ENCODE data around the gene GNAL.

The GNAL gene

DNA sequence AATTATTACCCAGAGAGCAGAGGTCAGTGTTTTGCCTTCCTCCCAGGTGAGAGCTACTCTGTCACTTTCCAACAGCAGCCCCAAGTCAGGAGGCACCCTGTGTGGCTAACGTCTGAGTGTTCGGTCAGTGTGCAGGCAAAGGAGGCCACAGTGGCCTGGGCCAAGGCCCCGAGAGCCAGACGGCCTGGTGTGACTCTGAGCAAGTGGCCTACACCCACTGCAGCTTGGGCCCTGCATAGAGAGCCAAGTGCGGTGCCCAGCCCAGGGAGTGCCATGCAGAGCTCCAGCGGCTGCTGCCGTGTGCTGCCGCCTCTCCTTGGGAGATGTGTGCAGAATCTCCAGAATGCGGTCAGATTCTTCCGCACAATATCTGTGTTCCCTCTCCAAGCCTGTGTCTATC lies 70.4 kb downstream of the GNAL start:
- no peak for DNase-seq (ENCODE audit: low read depth in 2 of 2, low spot score in 1 of 2)

- no peak for DNase-seq (ENCODE audit: low read depth in 2 of 2, low spot score in 1 of 2)
Measured at GRCh38 chr18:11760498-11761167, 71.6 kb downstream of the GNAL start.

GRCh38 chr18:11761553-11761952 lies 72.5 kb downstream of the GNAL start:
- no peak for DNase-seq (ENCODE audit: low read depth in 2 of 2, low spot score in 1 of 2)

DNA sequence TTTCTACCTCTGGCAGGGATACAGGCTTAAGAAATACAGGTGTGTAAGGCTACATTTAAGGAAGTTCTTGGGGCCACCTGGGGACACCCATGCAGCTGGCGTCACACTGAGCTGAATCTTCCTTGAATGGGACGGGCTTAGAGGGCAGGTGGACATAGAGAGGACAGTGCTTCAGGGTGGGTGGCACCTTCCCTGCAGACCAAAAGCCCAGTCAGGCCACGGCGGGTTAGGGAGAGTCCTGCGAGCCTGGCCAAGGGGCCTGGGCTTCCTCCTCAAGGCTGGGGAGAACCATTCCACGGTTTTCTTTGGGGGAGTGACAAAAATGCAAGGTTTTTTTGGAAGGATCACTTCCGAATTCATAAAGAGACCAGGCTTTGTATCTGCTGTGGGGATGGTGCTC lies 73.4 kb downstream of the GNAL start:
- DNase-seq (ENCODE audit: low read depth in 2 of 2, low spot score in 1 of 2) = no peak

DNA sequence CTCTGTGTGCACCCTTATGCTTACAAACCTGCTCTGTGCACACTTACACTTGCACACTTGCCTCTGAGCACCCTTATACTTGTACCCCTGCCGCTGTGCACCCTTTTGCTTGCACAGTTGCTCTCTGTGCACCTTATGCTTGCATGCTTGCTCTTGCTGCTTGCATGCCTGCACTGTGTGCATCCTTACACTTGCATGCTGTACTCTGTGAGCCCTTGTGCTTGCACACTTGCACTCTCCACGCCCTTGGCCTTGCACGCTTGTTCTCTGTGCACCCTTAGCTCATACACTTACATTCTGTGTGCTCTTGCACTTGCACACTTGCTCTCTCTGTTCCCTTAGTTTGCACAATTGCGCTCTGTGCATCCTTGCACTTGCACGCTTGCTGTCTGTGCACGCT lies 78.3 kb downstream of the GNAL start:
- no peak for DNase-seq (ENCODE audit: low read depth in 2 of 2, low spot score in 1 of 2)

DNA sequence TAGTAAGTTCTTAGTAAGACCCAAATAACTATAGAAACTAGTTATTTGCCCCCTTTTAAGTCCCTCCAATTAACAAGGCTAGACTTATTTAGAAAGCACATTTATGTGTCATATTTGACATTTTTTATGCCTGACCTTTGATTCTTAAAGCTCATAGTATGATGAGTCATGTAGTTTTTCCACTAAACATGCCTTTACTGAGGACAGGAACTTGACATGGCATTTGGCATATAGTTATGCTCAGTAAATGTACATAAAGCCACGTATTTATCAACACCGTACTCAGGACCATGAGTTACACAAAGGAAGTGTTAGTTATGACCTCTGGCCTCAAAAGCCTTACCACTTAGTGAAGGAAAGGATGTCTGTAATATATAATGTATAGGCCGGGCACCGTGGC lies 78.9 kb downstream of the GNAL start:
- DNase-seq (ENCODE audit: low read depth in 2 of 2, low spot score in 1 of 2) = no peak

DNA sequence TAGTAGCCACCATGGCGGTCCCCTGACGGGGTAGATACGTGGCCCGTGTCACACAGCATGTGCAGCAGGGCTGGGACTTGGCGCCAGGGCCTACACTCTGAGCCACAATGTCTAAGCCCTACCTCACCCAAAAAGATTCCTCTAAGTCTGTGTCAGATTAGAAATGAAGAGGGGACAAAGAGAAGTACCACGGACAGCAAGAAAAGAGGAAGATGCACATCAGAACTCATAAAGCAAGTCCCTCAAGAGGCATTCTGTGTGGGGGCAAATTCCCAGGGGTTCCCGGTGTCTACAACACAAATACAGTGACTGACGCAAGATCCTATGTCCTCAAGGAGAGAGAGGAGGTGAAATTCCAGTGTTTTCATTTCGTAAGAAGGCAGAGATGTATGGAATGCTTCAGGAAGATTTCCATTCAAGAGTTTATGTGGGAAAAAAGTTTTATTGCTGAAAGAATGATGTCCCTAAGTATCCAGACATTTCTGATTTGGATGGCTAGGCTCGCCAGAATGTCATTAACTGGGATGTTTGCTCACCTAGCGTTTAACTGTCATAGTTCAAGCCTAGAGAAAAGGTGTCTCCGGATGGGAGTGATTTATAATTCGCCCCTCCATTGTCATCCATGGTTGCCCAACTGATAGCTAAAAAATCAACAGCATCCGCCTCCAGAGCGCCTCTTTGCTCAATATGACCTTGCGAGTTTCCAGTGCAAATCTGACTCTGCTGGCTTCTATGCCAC lies 86.5 kb downstream of the GNAL start:
- no peak for DNase-seq (ENCODE audit: low read depth in 2 of 2, low spot score in 1 of 2)

DNA sequence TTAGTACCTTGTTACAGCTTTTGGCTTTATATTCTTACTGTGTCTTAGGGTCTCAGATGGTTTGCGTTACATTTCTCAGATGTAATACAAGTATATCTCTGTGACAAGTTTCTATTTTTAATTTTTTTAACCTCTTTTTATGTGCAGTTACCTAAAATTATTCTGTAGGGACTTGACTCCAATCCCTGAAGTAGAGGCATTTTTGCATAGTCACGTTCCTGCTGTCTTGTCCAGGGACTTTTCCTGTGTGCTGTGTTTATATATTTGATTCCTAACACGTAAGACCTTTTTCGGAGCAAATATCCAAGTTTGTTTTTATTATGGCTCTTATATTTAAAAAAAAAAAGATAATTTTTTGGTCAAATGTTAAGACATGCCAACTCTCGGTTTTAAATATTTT lies 91.0 kb downstream of the GNAL start:
- no peak for DNase-seq (ENCODE audit: low read depth in 2 of 2, low spot score in 1 of 2)

- no peak for DNase-seq (ENCODE audit: low read depth in 2 of 2, low spot score in 1 of 2)
Measured at GRCh38 chr18:11783716-11784331, 94.8 kb downstream of the GNAL start.

- DNase-seq (ENCODE audit: low read depth in 2 of 2, low spot score in 1 of 2) = no peak
Measured at GRCh38 chr18:11784674-11785304, 95.7 kb downstream of the GNAL start.

GRCh38 chr18:11785444-11786055 lies 96.5 kb downstream of the GNAL start:
- no peak for DNase-seq (ENCODE audit: low read depth in 2 of 2, low spot score in 1 of 2)

GRCh38 chr18:11789716-11790510 lies 100.8 kb downstream of the GNAL start:
- DNase-seq (ENCODE audit: low read depth in 2 of 2, low spot score in 1 of 2) = no peak

- DNase-seq (ENCODE audit: low read depth in 2 of 2, low spot score in 1 of 2) = no peak
Measured at GRCh38 chr18:11791131-11791530, 102.1 kb downstream of the GNAL start.

- no peak for DNase-seq (ENCODE audit: low read depth in 2 of 2, low spot score in 1 of 2)
Measured at GRCh38 chr18:11792632-11793031, 103.6 kb downstream of the GNAL start.

GRCh38 chr18:11794195-11794594 lies 105.1 kb downstream of the GNAL start:
- no peak for DNase-seq (ENCODE audit: low read depth in 2 of 2, low spot score in 1 of 2)

DNA sequence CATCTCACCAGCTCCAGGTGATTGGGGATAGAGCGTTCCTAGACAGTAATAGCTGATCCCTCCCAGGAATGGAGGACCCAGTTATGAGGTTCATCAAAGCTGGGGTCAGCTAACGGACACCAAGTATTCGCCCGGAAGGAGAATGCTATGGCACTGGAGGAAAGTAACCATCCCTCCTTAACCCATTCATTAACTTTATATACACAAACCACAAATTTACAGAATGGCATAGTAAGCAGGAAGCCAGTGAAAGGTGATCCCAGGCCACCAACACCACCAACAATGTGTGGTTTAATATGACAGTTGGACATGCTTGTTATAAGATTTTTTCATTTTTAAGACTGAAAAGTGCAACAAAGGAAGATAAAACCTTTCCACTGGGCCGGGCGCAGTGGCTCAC lies 106.9 kb downstream of the GNAL start:
- DNase-seq (ENCODE audit: low read depth in 2 of 2, low spot score in 1 of 2) = no peak

DNA sequence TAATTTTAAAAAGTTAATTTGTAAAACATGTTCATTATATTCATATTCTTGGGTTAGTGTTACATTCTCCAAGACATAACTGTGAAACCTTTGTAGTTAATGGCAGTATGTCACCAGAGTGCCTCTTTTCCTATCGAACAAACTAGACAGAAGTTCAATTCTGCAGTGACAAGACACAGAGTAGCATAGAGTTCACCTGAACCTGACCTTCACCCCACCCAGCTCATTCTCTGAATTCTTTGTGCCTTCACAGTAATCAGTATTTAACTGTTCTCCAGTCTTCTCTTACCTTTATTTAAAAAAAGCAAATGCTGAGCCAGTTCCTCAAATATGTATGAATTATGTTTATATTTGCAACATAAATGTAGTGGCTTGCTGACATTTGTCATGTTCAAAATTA lies 109.2 kb downstream of the GNAL start:
- no peak for DNase-seq (ENCODE audit: low read depth in 2 of 2, low spot score in 1 of 2)

DNA sequence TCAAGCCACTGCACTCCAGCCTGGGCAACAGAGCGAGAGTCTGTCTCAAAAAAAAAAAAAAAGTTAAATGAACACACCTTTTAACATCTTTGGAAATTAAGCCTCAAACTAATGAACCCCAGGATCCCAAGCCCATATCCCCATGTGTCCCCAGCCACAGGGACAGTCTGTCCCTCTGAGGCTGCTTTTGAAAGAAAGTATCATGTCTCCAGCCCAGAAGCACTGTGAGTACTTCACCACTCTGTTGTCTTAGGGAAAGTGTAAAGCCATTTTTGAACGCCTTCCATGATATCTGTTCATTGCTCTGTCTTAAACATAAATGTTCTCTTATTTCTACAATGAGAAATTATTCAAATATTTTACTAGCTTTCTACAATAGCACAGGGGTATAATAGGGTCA lies 110.0 kb downstream of the GNAL start:
- no peak for DNase-seq (ENCODE audit: low read depth in 2 of 2, low spot score in 1 of 2)

GRCh38 chr18:11800566-11801334 lies 111.7 kb downstream of the GNAL start:
- no peak for DNase-seq (ENCODE audit: low read depth in 2 of 2, low spot score in 1 of 2)

DNA sequence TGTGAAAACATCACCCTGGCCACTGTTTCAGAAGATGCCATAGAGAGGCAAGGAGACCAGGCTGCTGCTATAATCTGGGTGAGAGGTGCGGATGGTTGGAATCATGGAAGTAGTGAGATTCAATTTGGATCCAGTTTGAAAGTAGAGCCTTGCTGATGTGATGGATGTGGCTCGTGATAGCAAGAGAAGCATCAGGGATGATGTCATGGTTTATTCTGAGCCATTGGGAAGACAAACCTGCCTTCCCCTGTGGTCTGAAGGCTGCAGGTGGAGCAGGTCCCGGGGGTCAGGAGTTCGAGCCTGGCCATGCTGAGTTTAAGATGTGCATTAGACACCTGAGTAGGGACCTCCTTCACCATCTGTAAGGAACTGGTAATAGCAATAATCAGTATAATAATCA lies 112.5 kb downstream of the GNAL start:
- no peak for DNase-seq (ENCODE audit: low read depth in 2 of 2, low spot score in 1 of 2)

All from stimulated activated CD8-positive, alpha-beta memory T cell treated with anti-CD3 and anti-CD28 coated beads, Interleukin-4, amount 100 ng/mL, for 1 hour (primary cell).